Measurements from ENCODE around the gene CADM3. TPM values are rescaled to one million over a fixed set of nuclear protein-coding genes. Genes with fewer than 3 reads are reported as not detected.

CADM3 gene
- total RNA-seq, 1 donor from 2014 or later, result 6.9 TPM

DNA sequence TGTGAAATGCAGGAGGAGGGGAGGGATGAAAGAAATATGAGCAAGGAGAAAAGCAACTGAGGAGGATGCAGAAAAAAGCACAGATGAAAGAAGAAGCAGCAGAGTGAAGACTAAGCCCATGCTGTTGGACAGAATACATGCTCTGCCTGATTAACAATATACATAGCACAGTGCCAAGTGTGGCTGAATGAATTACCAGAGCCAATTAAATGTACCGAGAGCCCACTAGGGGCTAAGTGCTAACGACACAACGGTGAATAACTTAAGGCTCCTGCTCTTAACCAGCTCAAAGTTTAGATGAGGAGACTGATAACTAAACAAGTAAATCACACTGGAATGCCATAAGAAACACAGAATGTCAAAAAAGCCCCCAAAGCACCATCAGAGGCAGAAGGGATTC, 15.6 kb downstream of the CADM3 start:
- TF ChIP-seq, protein P1, sequence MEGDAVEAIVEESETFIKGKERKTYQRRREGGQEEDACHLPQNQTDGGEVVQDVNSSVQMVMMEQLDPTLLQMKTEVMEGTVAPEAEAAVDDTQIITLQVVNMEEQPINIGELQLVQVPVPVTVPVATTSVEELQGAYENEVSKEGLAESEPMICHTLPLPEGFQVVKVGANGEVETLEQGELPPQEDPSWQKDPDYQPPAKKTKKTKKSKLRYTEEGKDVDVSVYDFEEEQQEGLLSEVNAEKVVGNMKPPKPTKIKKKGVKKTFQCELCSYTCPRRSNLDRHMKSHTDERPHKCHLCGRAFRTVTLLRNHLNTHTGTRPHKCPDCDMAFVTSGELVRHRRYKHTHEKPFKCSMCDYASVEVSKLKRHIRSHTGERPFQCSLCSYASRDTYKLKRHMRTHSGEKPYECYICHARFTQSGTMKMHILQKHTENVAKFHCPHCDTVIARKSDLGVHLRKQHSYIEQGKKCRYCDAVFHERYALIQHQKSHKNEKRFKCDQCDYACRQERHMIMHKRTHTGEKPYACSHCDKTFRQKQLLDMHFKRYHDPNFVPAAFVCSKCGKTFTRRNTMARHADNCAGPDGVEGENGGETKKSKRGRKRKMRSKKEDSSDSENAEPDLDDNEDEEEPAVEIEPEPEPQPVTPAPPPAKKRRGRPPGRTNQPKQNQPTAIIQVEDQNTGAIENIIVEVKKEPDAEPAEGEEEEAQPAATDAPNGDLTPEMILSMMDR (IDR thresholded peaks at IDR 0.05), result no peak
- no peak for TF ChIP-seq EZH2 (IDR thresholded peaks at IDR 0.05)
- no peak for TF ChIP-seq EZH2phosphoT487 (IDR thresholded peaks at IDR 0.05)
- Histone ChIP-seq H3K36me3 (no peaks in the 10 kb centered on the region), H3K27me3 (no peaks in the 10 kb centered on the region), H3F3A (ENCODE audit: low read depth) (peaks cover 27% of the 10 kb centered on the region), H3K4me1 (peaks cover 30% of the 10 kb centered on the region), H3K4me2 (peak overlapping the region; percentile 97), H3K79me2 (ENCODE audit: low read depth) (peaks cover 20% of the 10 kb centered on the region), H3K4me3 (peak overlapping the region; percentile 72), H2AFZ (replicated peaks) (no peak overlapping the region), H4K20me1 (ENCODE audit: low read depth) (peaks cover 25% of the 10 kb centered on the region), H3K27ac (no peak overlapping the region), H3K9ac (no peak overlapping the region), H3K9me3 (ENCODE audit: low read depth) (no peaks in the 10 kb centered on the region)
- no peaks in the 10 kb centered on the region for H3K36me3 Mint-ChIP-seq
- peak; percentile 34 for DNase-seq (ENCODE audit: low spot score)
- H3K4me3 Mint-ChIP-seq, result peak overlapping the region; percentile 85
- no peak overlapping the region for H3K27ac Mint-ChIP-seq
- H3K27me3 Mint-ChIP-seq (ENCODE audit: insufficient read depth, low read depth), result peaks cover 2% of the 10 kb centered on the region
- H3K9me3 Mint-ChIP-seq, result no peaks in the 10 kb centered on the region
- peaks cover 31% of the 10 kb centered on the region for H3K4me1 Mint-ChIP-seq

DNA sequence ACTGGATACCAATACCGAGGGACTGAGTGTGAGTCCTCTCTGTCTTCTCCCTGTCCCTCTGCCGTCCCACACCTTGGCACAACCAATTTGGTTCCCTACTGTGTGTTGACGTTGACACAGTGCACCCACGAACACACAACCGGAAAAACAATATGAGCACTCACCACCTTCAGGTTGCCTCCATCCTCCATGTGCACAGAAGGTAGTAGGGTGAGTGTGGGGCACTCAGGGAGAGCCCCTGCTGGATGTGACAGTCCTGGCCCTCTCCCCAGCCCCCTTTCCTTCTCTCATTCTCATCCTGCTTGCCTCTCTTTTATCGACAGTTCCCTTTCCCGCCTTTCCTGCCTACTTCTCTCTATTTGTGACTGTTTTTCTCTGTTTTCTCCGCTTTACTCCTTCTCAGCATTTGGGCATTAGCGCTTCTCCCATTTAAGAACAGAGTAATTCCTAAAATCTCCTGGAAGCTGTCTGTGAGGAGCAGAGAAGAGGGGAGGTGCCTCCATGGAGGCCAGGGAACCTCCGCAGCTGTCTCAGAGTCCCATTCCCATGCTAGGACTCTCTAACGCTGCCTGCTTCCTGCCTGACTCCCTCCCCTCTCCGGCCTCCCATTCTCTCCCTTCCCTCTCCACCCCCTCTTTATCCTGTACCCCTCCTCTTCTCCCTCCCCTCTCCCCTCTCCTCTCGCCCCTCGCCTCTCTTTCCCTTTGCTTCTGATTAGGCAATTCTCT, 16.4 kb downstream of the CADM3 start:
- H3K27me3 ChIP-seq, result no peaks in the 10 kb centered on the region
- peak overlapping the region; percentile 85 for H3K4me3 Mint-ChIP-seq
- H3K36me3 ChIP-seq, result no peaks in the 10 kb centered on the region
- H3K9me3 ChIP-seq (ENCODE audit: low read depth), result no peaks in the 10 kb centered on the region
- H4K20me1 ChIP-seq (ENCODE audit: low read depth), result peaks cover 18% of the 10 kb centered on the region
- peaks cover 30% of the 10 kb centered on the region for H3K4me1 ChIP-seq
- peaks cover 5% of the 10 kb centered on the region for H3K27me3 Mint-ChIP-seq (ENCODE audit: insufficient read depth, low read depth)
- H3K4me2 ChIP-seq, result peak overlapping the region; percentile 97
- H2AFZ ChIP-seq (replicated peaks), result peak overlapping the region; percentile 86
- no peaks in the 10 kb centered on the region for H3K9me3 Mint-ChIP-seq
- no peak for DNase-seq (ENCODE audit: low spot score)
- no peak overlapping the region for H3K27ac ChIP-seq
- no peaks in the 10 kb centered on the region for H3K36me3 Mint-ChIP-seq
- H3F3A ChIP-seq (ENCODE audit: low read depth), result peaks cover 27% of the 10 kb centered on the region
- H3K27ac Mint-ChIP-seq, result peak overlapping the region; percentile 21
- peak overlapping the region; percentile 43 for H3K9ac ChIP-seq
- TF ChIP-seq EZH2phosphoT487 (IDR thresholded peaks at IDR 0.05), result no peak
- no peak for TF ChIP-seq EZH2 (IDR thresholded peaks at IDR 0.05)
- TF ChIP-seq, protein P1 (IDR thresholded peaks at IDR 0.05), result no peak
- H3K4me3 ChIP-seq, result peak overlapping the region; percentile 72
- peaks cover 20% of the 10 kb centered on the region for H3K79me2 ChIP-seq (ENCODE audit: low read depth)
- peaks cover 34% of the 10 kb centered on the region for H3K4me1 Mint-ChIP-seq

DNA sequence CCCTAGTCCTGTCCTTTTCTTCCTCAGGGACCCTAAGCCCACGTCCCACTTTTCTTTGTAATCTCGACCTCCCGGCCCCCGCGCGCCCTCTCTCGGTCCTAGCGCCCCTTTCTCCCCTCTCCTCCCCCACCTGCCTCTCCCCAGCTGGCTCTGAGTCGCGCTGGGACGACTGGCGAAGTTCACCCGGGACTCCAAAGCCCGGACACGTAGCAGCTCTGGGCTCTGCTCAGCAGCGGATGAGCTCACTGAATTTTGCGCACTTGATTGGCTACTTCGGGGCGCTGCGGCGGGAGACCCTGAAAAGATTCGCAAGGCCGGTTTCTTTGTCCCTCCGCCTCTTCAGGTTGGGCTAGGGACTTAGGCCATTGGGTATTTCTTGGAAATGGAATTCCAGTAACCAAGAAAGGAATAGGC, 17.0 kb downstream of the CADM3 start:
- Histone ChIP-seq H3K4me1 (peaks cover 30% of the 10 kb centered on the region), H4K20me1 (ENCODE audit: low read depth) (peaks cover 13% of the 10 kb centered on the region), H3K4me2 (peak overlapping the region; percentile 97), H3K79me2 (ENCODE audit: low read depth) (peaks cover 20% of the 10 kb centered on the region), H3K27ac (no peak overlapping the region), H3K4me3 (peak overlapping the region; percentile 72), H3F3A (ENCODE audit: low read depth) (peaks cover 27% of the 10 kb centered on the region), H2AFZ (replicated peaks) (peak overlapping the region; percentile 86), H3K9me3 (ENCODE audit: low read depth) (no peaks in the 10 kb centered on the region), H3K9ac (no peak overlapping the region), H3K36me3 (no peaks in the 10 kb centered on the region), H3K27me3 (no peaks in the 10 kb centered on the region)
- TF ChIP-seq EZH2phosphoT487 (IDR thresholded peaks at IDR 0.05), result no peak
- TF ChIP-seq, protein P1 (IDR thresholded peaks at IDR 0.05), result peak; percentile 38
- TF ChIP-seq EZH2 (IDR thresholded peaks at IDR 0.05), result peak; percentile 49
- peak; percentile 95 for DNase-seq (ENCODE audit: low spot score)
- Mint-ChIP-seq H3K27ac (peak overlapping the region; percentile 21), H3K4me3 (peak overlapping the region; percentile 85), H3K9me3 (no peaks in the 10 kb centered on the region), H3K27me3 (ENCODE audit: insufficient read depth, low read depth) (peaks cover 8% of the 10 kb centered on the region), H3K4me1 (peaks cover 34% of the 10 kb centered on the region), H3K36me3 (no peaks in the 10 kb centered on the region)

All from neural progenitor cell (in vitro differentiated cells).